ENCODE measurements around the gene HTT.

HTT gene

GRCh38 chr4:3253808-3254207 lies 179.3 kb downstream of the HTT start:
- DNase-seq = no peak

GRCh38 chr4:3254302-3255131 lies 180.0 kb downstream of the HTT start:
- DNase-seq = no peak

GRCh38 chr4:3255611-3256186 lies 181.2 kb downstream of the HTT start:
- DNase-seq = no peak

- no peak for DNase-seq
These were observed 182.0 kb downstream of the HTT start for GRCh38 chr4:3256230-3257102.

- DNase-seq = no peak
These were observed 182.6 kb downstream of the HTT start for GRCh38 chr4:3257103-3257555.

- DNase-seq = no peak
These were observed 183.3 kb downstream of the HTT start for GRCh38 chr4:3257556-3258482.

GRCh38 chr4:3261411-3262207 lies 187.1 kb downstream of the HTT start:
- DNase-seq = no peak

GRCh38 chr4:3262208-3263052 lies 187.9 kb downstream of the HTT start:
- DNase-seq = no peak

GRCh38 chr4:3263053-3263875 lies 188.8 kb downstream of the HTT start:
- DNase-seq = no peak

- no peak for DNase-seq
These were observed 189.4 kb downstream of the HTT start for GRCh38 chr4:3263876-3264193.

- no peak for DNase-seq
These were observed 191.6 kb downstream of the HTT start for GRCh38 chr4:3266076-3266475.

- DNase-seq = no peak
These were observed 193.3 kb downstream of the HTT start for GRCh38 chr4:3267576-3268394.

GRCh38 chr4:3268395-3269104 lies 194.1 kb downstream of the HTT start:
- no peak for DNase-seq

- no peak for DNase-seq
These were observed 194.8 kb downstream of the HTT start for GRCh38 chr4:3269105-3269927.

- no peak for DNase-seq
These were observed 195.6 kb downstream of the HTT start for GRCh38 chr4:3269991-3270611.

GRCh38 chr4:3271131-3271530 lies 196.7 kb downstream of the HTT start:
- no peak for DNase-seq

GRCh38 chr4:3276986-3277385 lies 202.5 kb downstream of the HTT start:
- no peak for DNase-seq

All from kidney glomerular epithelial cell (primary cell).